Left ventricle myocardium superior (tissue), 1 donor: Measurements from ENCODE around the gene THY1. TPM values are rescaled to one million over a fixed set of nuclear protein-coding genes. Genes with fewer than 3 reads are reported as not detected.
"Not testable (repeated sequence)": the region's sequence is repeated elsewhere in the genome, so short reads cannot be mapped to it uniquely, and the experiment has no call there.

Experiments used
- ATAC-seq: fragments of 200-7000 bp; cut with Tn5 transposase; one replicate; pipeline ENCODE4 v1.9.1; 2020; ENCODE audit warnings: mild to moderate bottlenecking, moderate library complexity
- DNase-seq: peaks from one replicate; pipeline ENCODE4 v3.0.0-alpha.2; 2020
- intact Hi-C: fragments of 100-400 bp; cut with micrococcal nuclease; formaldehyde crosslinking; loops from one replicate; pipeline ENCODE4 v1.11.0; 2022
- total RNA-seq: library from RNA; stranded (reverse); fragmentation: NEBNext Ultra II Directional; extraction: Animal tissue kit (Norgen Biotek cat#: 25700); gene quantifications from one replicate; pipeline ENCODE4 v1.2.1, GENCODE V29; 2021
- donor health status: DM: no; HTN: yes; CAD: no; lungs with severe emphysema.

The THY1 gene
- total RNA-seq, 1 donor from 2014 or later: 1.5 TPM

GRCh38 chr11:119446871-119447663 is 24.1 kb upstream of the THY1 start:
- intact Hi-C loops: no loop called here
- ATAC-seq: no peak
- DNase-seq: no peak

- intact Hi-C loops: no loop called here
- ATAC-seq (no peak), DNase-seq (no peak)
Observed at GRCh38 chr11:119446434-119446833, 23.5 kb upstream of the THY1 start.

GRCh38 chr11:119445850-119446249 is 22.9 kb upstream of the THY1 start:
- intact Hi-C loops: no loop called here
- DNase-seq (no peak), ATAC-seq (no peak)

GRCh38 chr11:119445379-119445778 is 22.4 kb upstream of the THY1 start:
- no peak for DNase-seq
- intact Hi-C loops: no loop called here
- no peak for ATAC-seq

- ATAC-seq (no peak), DNase-seq (no peak)
- intact Hi-C loops: no loop called here
Observed at GRCh38 chr11:119441898-119442243, 18.9 kb upstream of the THY1 start.

GRCh38 chr11:119438599-119438998 is 15.6 kb upstream of the THY1 start:
- intact Hi-C loops: no loop called here
- DNase-seq (no peak), ATAC-seq (no peak)

GRCh38 chr11:119437521-119437920 is 14.5 kb upstream of the THY1 start:
- ATAC-seq, intact Hi-C loops, DNase-seq: not testable (repeated sequence)

- no peak for ATAC-seq
Observed at GRCh38 chr11:119436711-119437110, 13.7 kb upstream of the THY1 start.

GRCh38 chr11:119436093-119436492 is 13.1 kb upstream of the THY1 start:
- DNase-seq (no peak), ATAC-seq (no peak)
- intact Hi-C loops: no loop called here

More at GRCh38 chr11:119436711-119437110, 13.7 kb upstream of the THY1 start:
- DNase-seq: no peak
- intact Hi-C loops: no loop called here

GRCh38 chr11:119434591-119435330 is 11.8 kb upstream of the THY1 start:
- intact Hi-C loops: no loop called here

GRCh38 chr11:119433358-119433725 is 10.4 kb upstream of the THY1 start:
- ATAC-seq: no peak
- no peak for DNase-seq
- intact Hi-C loops: no loop called here

More at GRCh38 chr11:119434591-119435330, 11.8 kb upstream of the THY1 start:
- ATAC-seq (no peak), DNase-seq (no peak)

- intact Hi-C loops: no loop called here
- no peak for DNase-seq
- peak; percentile 38 for ATAC-seq
Observed at GRCh38 chr11:119432484-119433357, 9.7 kb upstream of the THY1 start.

GRCh38 chr11:119431523-119431922 is 8.6 kb upstream of the THY1 start:
- intact Hi-C loops: no loop called here
- DNase-seq: no peak
- ATAC-seq: no peak

- intact Hi-C loops: no loop called here
- ATAC-seq (no peak), DNase-seq (no peak)
Observed at GRCh38 chr11:119427279-119427678, 4.3 kb upstream of the THY1 start.

GRCh38 chr11:119426142-119426541 is 3.2 kb upstream of the THY1 start:
- DNase-seq: no peak
- ATAC-seq: no peak
- intact Hi-C loops: no loop called here

GRCh38 chr11:119424775-119425174 is 1.8 kb upstream of the THY1 start:
- intact Hi-C loops: no loop called here
- no peak for DNase-seq
- ATAC-seq: no peak

- ATAC-seq: no peak
- DNase-seq: no peak
- intact Hi-C loops: no loop called here
Observed at GRCh38 chr11:119424276-119424675, 1.3 kb upstream of the THY1 start.

GRCh38 chr11:119423509-119424254 is 710 bp upstream of the THY1 start:
- intact Hi-C loops: no loop called here
- DNase-seq: no peak
- ATAC-seq: no peak
